Activated CD4-positive, alpha-beta T cell treated with anti-CD3 and anti-CD28 coated beads for 36 hours (primary cell): ENCODE data around the gene RAB11B. TPM values are rescaled to one million over a fixed set of nuclear protein-coding genes. Genes with fewer than 3 reads are reported as not detected.

Experiments
- ATAC-seq: fragments of 200-7000 bp; cut with Tn5 transposase; one replicate; pipeline ENCODE4 v1.10.0; 2021; ENCODE audit warnings: mild to moderate bottlenecking, moderate library complexity
- CTCF ChIA-PET: fragments of 350-600 bp; sonication (Branson Sonifier 250); formaldehyde crosslinking; loops from one replicate; lab custom pipeline; 2021; ENCODE audit warnings: antibody characterized with exemption; lab: Charles Lee
- POLR2A ChIA-PET: fragments of 350-600 bp; sonication (Branson Sonifier 250); formaldehyde crosslinking; loops from one replicate; lab custom pipeline; 2021; ENCODE audit warnings: antibody characterized with exemption, inconsistent platforms; lab: Charles Lee
- DNase-seq: peaks from one replicate; pipeline ENCODE4 v3.0.0-alpha.2; 2020
- H3K27ac Mint-ChIP-seq: one replicate; pipeline ENCODE4 v1.8.0; 2021; ENCODE audit warnings: mixed read lengths
- H3K27me3 Mint-ChIP-seq: one replicate; pipeline ENCODE4 v1.8.0; 2021; ENCODE audit warnings: mixed read lengths
- H3K36me3 Mint-ChIP-seq: one replicate; pipeline ENCODE4 v1.8.0; 2021; ENCODE audit warnings: low read depth, mixed read lengths
- H3K4me1 Mint-ChIP-seq: one replicate; pipeline ENCODE4 v1.8.0; 2021; ENCODE audit warnings: mixed read lengths
- H3K4me3 Mint-ChIP-seq: one replicate; pipeline ENCODE4 v1.8.0; 2021; ENCODE audit warnings: mild to moderate bottlenecking, moderate library complexity, mixed read lengths
- H3K9me3 Mint-ChIP-seq: one replicate; pipeline ENCODE4 v1.8.0; 2021; ENCODE audit warnings: low read depth, mixed read lengths
- intact Hi-C, 2 experiments: fragments of 100-400 bp; cut with DNase I in 1 of 2; cut with micrococcal nuclease in 1 of 2; formaldehyde crosslinking; loops; one replicate each; pipeline versions ENCODE4 v1.14.2 to v1.15.1; 2022 to 2024; cut with DNase I, micrococcal nuclease
- total RNA-seq, 2 experiments: library from RNA; stranded (reverse); gene quantifications; one replicate each; pipeline ENCODE4 v1.2.3, GENCODE V29; 2021

The RAB11B gene
- total RNA-seq, 2 experiments from 2014 or later, result 74.3 to 93.4 TPM

DNA sequence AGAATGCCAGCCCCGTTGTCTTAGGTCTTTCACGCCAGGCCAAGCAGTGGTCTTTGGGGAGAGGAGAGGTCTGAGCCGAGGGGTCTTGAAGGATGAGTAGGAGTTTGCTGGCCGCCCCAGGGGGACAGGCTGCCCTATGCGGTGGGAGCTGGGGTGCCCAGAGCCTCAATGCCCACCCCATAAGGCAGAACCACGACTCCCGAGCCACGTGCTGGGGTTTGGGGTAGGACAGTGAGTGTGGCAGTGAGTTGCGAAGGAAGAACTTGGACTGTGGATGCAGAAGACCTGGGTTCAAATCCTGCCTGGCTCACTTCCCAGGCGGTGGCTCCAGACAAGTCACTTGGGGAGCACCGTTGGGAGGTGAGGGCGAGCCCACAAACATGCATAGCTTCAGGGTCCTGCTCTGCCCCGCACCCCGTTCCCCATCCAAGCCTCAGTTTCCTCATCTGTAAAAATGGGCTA lies 5.5 kb downstream of the RAB11B start:
- no peak overlapping the region for H3K27ac Mint-ChIP-seq
- no peaks in the 10 kb centered on the region for H3K27me3 Mint-ChIP-seq
- intact Hi-C loops, result loop anchor here (1.0 to 5.0 kb wide), 3 partner anchors 41 to 128 kb away; no protein-coding TSS in a partner anchor
- DNase-seq, result no peak
- CTCF ChIA-PET, result interaction anchor here (0.7 to 5.5 kb wide), 2 partner anchors 19 to 42 kb away, joined by 3 to 23 read pairs; no protein-coding TSS in a partner anchor
- no peak overlapping the region for H3K4me3 Mint-ChIP-seq
- POLR2A ChIA-PET, result no interaction called here
- no peaks in the 10 kb centered on the region for H3K9me3 Mint-ChIP-seq
- H3K36me3 Mint-ChIP-seq, result peaks cover 7% of the 10 kb centered on the region
- H3K4me1 Mint-ChIP-seq, result peaks cover 37% of the 10 kb centered on the region
- ATAC-seq, result no peak

DNA sequence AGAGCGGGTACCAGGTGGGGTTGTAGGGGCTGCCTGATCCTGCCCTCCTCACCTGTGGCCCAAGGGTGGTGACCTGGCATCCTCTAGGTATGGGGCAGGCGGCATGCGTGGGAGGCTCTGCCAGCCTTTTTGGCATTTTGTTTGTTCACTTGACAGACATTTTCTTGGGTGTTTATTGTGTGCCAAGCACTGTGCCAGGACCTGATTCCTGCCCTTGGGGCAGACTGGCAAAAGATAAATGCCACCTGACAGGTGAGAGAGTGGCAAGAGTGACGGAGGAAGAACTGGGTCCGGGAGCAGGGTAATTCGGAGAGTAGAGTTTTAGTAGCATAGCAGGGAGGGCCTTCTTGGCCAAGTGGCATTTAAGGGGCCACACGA lies 6.0 kb downstream of the RAB11B start:
- POLR2A ChIA-PET, result no interaction called here
- H3K4me3 Mint-ChIP-seq, result no peak overlapping the region
- intact Hi-C loops, result loop anchor here (1.0 to 5.0 kb wide), 3 partner anchors 42 to 129 kb away; no protein-coding TSS in a partner anchor

DNA sequence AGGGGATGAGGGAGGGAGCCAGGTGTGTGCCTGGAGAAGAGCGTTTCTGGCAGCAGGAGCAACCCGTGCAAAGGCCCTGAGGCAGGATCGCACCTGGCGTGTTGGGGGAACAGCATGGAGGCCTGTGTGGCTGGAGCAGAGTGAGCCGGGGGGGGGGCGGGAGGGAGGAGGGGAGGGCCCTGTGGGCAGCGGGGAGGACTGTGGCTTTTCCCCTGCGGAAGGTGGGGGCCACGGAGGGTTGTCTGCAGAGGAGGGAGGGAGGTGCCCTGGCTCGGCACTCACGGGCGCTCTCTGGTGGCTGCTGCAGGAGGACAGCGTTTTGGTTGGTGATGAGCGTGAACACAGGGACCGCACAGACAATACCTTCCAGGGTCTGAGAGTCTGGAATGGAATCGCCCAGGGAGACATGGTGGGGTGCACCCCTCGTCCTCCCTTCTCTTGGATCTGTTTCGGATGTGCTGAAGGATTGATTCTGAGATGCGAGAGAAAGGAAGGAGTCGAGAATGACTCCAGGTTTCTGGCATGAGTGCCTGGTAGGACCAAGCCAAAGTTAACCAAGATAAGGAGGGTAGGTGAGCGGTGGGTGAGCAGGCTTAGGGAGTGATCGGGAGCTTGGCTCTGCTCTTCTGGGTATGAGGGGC lies 6.5 kb downstream of the RAB11B start:
- intact Hi-C loops, result loop anchor here (1.0 to 5.0 kb wide), 3 partner anchors 42 to 129 kb away; no protein-coding TSS in a partner anchor
- ChIA-PET POLR2A (no interaction called here), CTCF (interaction anchor here (1.5 kb wide), 1 partner anchor 40 kb away, joined by 3 read pairs; no protein-coding TSS in a partner anchor)
- H3K4me3 Mint-ChIP-seq, result no peak overlapping the region
- DNase-seq (peak; percentile 91), ATAC-seq (peak; percentile 96)
- H3K27ac Mint-ChIP-seq, result peak overlapping the region; percentile 76
- H3K9me3 Mint-ChIP-seq, result no peaks in the 10 kb centered on the region
- H3K27me3 Mint-ChIP-seq, result no peaks in the 10 kb centered on the region
- H3K4me1 Mint-ChIP-seq, result peaks cover 30% of the 10 kb centered on the region
- peaks cover 7% of the 10 kb centered on the region for H3K36me3 Mint-ChIP-seq

More for the DNA sequence above, 6.0 kb downstream of the RAB11B start:
- Mint-ChIP-seq H3K36me3 (peaks cover 7% of the 10 kb centered on the region), H3K27me3 (no peaks in the 10 kb centered on the region), H3K27ac (no peak overlapping the region), H3K4me1 (peaks cover 32% of the 10 kb centered on the region), H3K9me3 (no peaks in the 10 kb centered on the region)
- CTCF ChIA-PET, result interaction anchor here (0.7 to 5.5 kb wide), 2 partner anchors 18 to 43 kb away, joined by 3 to 23 read pairs; no protein-coding TSS in a partner anchor
- ATAC-seq (no peak), DNase-seq (no peak)

DNA sequence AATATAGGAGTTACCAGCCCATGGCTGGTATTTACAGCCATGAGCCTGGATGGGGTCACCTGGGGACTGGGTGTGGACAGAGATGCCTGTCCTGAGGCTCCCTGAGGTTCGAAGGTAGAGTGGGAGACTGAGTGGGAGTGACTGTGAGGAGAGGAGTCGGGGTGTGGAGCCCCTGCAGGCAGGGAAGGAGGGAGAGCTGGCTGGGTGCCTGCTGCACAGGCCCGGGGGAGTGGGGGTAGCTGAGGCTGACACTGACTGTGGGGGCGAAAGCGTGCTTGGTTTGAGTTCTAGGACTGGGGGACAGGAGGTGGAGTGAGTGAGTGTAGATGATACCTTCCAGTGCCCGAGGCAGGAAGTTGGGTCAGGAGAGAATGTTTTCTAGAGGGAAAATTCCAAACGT lies 7.1 kb downstream of the RAB11B start:
- Mint-ChIP-seq H3K27ac (peak overlapping the region; percentile 76), H3K4me3 (no peak overlapping the region), H3K4me1 (peaks cover 24% of the 10 kb centered on the region), H3K9me3 (no peaks in the 10 kb centered on the region), H3K36me3 (peaks cover 7% of the 10 kb centered on the region), H3K27me3 (no peaks in the 10 kb centered on the region)
- DNase-seq, result no peak
- CTCF ChIA-PET, result interaction anchor here (1.5 to 1.9 kb wide), 2 partner anchors 40 to 43 kb away, joined by 3 to 16 read pairs; no protein-coding TSS in a partner anchor
- POLR2A ChIA-PET, result no interaction called here
- intact Hi-C loops, result loop anchor here (2.0 to 5.0 kb wide), 2 partner anchors 128 to 130 kb away; no protein-coding TSS in a partner anchor
- ATAC-seq, result no peak

DNA sequence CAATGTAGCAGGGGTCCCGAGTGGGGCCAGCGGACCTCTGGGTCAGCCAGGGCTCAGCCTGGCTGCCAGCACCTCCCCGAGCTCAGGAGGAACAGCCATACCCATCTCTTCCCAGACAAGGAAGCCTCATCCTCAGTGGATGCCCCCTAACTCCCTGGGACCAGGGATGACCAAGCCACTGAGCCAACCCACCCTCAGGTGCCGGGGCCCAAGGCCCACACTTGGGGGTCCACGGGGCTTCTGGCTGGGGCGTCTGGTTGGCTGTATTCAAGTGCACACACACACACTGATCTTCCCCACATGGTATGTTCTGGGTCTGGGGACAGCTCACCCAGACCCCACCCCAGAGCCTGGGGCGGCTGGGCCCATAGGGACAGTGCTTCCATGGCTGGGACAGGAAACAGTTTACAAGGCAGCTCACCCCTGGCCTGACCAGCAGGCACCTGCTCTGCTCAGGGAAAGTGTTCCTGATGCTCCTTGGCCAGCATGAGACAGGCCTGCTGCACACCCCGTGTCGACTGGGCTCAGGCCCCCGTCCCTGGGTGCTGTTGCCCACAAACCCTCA lies 7.7 kb downstream of the RAB11B start:
- intact Hi-C loops, result loop anchor here (2.0 to 5.0 kb wide), 2 partner anchors 129 to 131 kb away; no protein-coding TSS in a partner anchor
- Mint-ChIP-seq H3K4me3 (no peak overlapping the region), H3K4me1 (peaks cover 22% of the 10 kb centered on the region), H3K27me3 (no peaks in the 10 kb centered on the region), H3K9me3 (no peaks in the 10 kb centered on the region), H3K36me3 (peaks cover 7% of the 10 kb centered on the region), H3K27ac (no peak overlapping the region)
- ATAC-seq, result no peak
- DNase-seq, result no peak
- ChIA-PET POLR2A (no interaction called here), CTCF (interaction anchor here (1.5 to 1.9 kb wide), 2 partner anchors 41 to 44 kb away, joined by 3 to 16 read pairs; no protein-coding TSS in a partner anchor)

DNA sequence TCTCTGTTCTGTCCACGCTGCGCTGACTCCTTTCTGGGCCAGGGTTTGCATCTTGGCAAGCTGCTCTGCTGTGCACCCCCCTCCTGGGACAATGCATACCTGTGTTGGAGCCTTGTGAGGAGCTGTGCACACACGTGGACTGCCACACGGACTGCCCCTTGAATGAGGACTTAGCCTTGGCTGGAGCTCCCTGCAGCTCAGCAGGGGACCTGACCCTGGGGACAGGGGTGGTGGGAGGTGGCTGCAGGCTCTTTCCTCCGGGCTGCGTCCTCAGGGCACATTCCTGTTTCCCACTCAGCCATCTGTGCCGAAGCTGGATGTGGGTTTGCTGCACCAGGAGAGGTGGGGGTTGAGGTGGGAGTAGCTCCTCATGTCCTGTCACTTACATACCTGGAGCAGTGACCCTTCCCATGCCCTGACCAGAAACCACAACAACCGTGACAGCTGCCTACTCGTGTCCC lies 8.2 kb downstream of the RAB11B start:
- Mint-ChIP-seq H3K27me3 (no peaks in the 10 kb centered on the region), H3K9me3 (no peaks in the 10 kb centered on the region), H3K36me3 (peaks cover 7% of the 10 kb centered on the region), H3K27ac (no peak overlapping the region), H3K4me3 (no peak overlapping the region), H3K4me1 (peaks cover 19% of the 10 kb centered on the region)
- DNase-seq, result no peak
- ChIA-PET CTCF (interaction anchor here (1.5 to 1.9 kb wide), 2 partner anchors 41 to 44 kb away, joined by 3 to 16 read pairs; no protein-coding TSS in a partner anchor), POLR2A (interaction anchor here (0.9 kb wide), 1 partner anchor 173 kb away, joined by 3 read pairs; no protein-coding TSS in a partner anchor)
- intact Hi-C loops, result loop anchor here in 1 of 2 experiments (5.0 kb wide), 1 partner anchor 131 kb away; no protein-coding TSS in a partner anchor
- ATAC-seq, result no peak

DNA sequence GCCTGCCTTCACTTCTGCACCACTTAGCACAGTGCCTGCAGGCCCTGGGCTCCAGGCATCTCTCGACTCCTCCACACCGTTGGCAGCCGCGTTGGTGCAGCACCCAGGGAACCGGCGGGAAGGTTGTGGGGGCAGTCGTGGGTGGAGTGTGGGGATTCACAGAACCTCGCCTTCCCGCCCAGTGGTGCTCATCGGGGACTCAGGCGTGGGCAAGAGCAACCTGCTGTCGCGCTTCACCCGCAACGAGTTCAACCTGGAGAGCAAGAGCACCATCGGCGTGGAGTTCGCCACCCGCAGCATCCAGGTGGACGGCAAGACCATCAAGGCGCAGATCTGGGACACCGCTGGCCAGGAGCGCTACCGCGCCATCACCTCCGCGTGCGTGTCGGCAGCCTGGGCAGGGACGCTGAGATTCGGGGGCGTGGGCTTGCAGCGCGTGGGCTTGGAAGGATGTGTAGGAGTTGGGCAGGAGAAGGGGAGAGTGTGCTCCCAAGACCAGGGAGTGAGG lies 9.6 kb downstream of the RAB11B start:
- H3K9me3 Mint-ChIP-seq, result no peaks in the 10 kb centered on the region
- peaks cover 18% of the 10 kb centered on the region for H3K4me1 Mint-ChIP-seq
- no peak overlapping the region for H3K4me3 Mint-ChIP-seq
- POLR2A ChIA-PET, result interaction anchor here (0.5 kb wide), 1 partner anchor 12 kb away, joined by 3 read pairs; no protein-coding TSS in a partner anchor
- H3K27me3 Mint-ChIP-seq, result no peaks in the 10 kb centered on the region
- ATAC-seq, result no peak
- intact Hi-C loops, result loop anchor here in 1 of 2 experiments (5.0 kb wide), 1 partner anchor 132 kb away; no protein-coding TSS in a partner anchor
- H3K27ac Mint-ChIP-seq, result no peak overlapping the region
- no peak for DNase-seq
- H3K36me3 Mint-ChIP-seq, result peaks cover 10% of the 10 kb centered on the region
- CTCF ChIA-PET, result no interaction called here

DNA sequence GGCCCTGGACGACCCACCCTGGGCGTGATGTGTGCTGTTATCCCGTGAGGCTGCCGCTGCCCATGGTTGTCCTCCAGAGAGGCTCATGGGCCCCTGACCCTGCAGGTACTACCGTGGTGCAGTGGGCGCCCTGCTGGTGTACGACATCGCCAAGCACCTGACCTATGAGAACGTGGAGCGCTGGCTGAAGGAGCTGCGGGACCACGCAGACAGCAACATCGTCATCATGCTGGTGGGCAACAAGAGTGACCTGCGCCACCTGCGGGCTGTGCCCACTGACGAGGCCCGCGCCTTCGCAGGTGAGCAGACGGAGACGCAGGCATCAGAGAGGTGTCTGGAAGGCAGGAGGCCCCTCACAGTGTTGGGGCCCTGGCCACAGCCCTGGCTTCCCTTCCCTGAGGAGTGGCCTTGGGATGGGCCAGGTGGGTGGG lies 11.8 kb downstream of the RAB11B start:
- Mint-ChIP-seq H3K4me3 (no peak overlapping the region), H3K27ac (no peak overlapping the region), H3K9me3 (no peaks in the 10 kb centered on the region), H3K4me1 (peaks cover 5% of the 10 kb centered on the region), H3K36me3 (peaks cover 10% of the 10 kb centered on the region), H3K27me3 (no peaks in the 10 kb centered on the region)
- ChIA-PET CTCF (interaction anchor here (0.6 to 1.5 kb wide), 2 partner anchors 48 to 1466 kb away, joined by 3 to 6 read pairs; no protein-coding TSS in a partner anchor), POLR2A (no interaction called here)
- ATAC-seq (no peak), DNase-seq (no peak)
- intact Hi-C loops, result no loop called here

DNA sequence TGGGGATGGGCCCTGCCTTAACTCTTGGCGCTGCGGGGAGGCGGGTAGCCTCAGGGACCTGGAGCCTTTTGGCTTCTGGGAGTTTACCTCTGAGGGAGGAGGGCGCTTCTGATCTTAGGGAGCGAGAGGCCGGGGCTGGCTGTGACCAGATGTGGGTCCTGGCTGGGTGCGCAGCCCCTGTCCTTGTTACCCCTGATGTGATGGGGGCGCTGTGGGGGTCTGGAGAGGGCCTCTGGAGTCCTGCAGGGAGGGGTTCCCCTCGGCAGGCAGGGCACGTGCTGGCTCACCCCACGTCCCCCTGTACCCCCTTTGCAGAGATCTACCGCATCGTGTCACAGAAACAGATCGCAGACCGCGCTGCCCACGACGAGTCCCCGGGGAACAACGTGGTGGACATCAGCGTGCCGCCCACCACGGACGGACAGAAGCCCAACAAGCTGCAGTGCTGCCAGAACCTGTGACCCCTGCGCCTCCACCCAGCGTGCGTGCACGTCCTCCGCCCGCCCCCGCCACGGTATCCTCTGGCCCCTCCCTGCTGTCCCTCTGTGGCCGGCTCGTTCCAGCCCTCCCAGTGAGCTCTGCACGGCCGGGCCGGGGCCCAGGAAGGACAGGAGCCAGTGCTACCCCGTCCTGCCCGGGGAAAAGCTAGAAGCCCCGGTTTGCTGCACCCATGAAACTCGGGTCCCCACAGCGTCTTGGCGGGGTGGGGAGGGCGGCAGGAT lies 13.1 kb downstream of the RAB11B start:
- POLR2A ChIA-PET, result no interaction called here
- CTCF ChIA-PET, result no interaction called here
- Mint-ChIP-seq H3K36me3 (peaks cover 10% of the 10 kb centered on the region), H3K27ac (no peak overlapping the region), H3K27me3 (no peaks in the 10 kb centered on the region), H3K4me3 (no peak overlapping the region), H3K4me1 (no peaks in the 10 kb centered on the region), H3K9me3 (no peaks in the 10 kb centered on the region)
- intact Hi-C loops, result no loop called here
- DNase-seq (no peak), ATAC-seq (no peak)

DNA sequence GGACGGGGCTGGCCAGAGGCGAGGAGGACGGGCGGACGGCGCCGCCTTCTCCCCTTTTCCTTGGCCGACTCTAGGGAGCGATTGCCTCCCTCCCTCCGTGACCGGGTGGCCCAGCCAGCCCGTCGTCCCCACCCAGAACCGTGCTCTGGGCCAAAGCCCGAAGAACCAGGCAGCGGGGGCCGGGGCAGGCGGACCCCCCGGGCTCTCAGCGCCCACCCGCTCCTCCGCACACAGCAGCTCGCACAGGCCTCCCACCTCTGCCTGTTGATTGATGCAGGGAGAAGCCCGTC lies 13.6 kb downstream of the RAB11B start:
- CTCF ChIA-PET, result no interaction called here
- no peaks in the 10 kb centered on the region for H3K27me3 Mint-ChIP-seq
- no peak overlapping the region for H3K27ac Mint-ChIP-seq
- no peaks in the 10 kb centered on the region for H3K4me1 Mint-ChIP-seq
- DNase-seq (no peak), ATAC-seq (no peak)
- peaks cover 10% of the 10 kb centered on the region for H3K36me3 Mint-ChIP-seq
- POLR2A ChIA-PET, result no interaction called here
- intact Hi-C loops, result no loop called here
- no peaks in the 10 kb centered on the region for H3K9me3 Mint-ChIP-seq
- no peak overlapping the region for H3K4me3 Mint-ChIP-seq
